ENCODE results near the gene ETNPPL. TPM values are rescaled to one million over a fixed set of nuclear protein-coding genes. Genes with fewer than 3 reads are reported as not detected.
"Not testable (repeated sequence)": the region's sequence is repeated elsewhere in the genome, so short reads cannot be mapped to it uniquely, and the experiment has no call there.

Gene ETNPPL
- total RNA-seq, 1 donor from 2014 or later, result not detected

DNA sequence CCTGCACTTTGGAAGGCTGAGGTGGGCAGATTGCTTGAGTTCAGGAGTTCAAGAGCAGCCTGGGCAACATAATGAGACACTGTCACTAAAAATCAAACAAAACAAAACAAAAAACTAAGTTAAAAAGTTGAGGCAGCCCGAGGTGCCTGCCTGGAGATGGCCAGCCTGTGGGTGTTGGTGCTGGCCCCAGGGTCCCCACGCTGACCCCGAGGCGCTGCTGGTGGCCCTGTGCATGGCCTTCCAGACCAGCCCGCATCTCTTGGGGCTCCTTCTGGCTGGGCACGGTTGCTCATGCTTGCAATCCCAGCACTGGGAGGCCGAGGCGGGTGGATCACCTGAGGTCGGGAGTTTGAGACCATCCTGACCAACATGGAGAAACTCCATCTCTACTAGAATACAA lies 4.4 kb downstream of the ETNPPL start:
- DNase-seq (ENCODE audit: low spot score), result no peak

DNA sequence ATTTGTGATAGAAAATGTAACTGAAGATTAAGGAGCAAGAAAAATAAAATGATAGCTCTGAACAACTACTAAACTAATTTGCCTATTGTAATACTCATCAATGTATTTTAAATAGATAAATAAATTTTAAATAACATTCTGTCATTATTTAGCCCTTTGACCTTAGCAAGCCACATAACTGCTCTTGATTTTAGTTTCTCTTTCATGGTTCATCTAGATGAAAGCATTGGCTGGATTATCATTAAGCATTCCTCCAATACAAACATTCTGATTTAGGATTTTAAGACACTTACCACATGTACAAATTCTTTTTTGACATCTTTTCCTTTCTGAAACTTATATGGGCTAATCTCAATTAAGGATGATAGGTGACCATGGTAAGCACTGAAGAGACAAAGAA lies 8.5 kb downstream of the ETNPPL start:
- DNase-seq (ENCODE audit: low spot score), result no peak

DNA sequence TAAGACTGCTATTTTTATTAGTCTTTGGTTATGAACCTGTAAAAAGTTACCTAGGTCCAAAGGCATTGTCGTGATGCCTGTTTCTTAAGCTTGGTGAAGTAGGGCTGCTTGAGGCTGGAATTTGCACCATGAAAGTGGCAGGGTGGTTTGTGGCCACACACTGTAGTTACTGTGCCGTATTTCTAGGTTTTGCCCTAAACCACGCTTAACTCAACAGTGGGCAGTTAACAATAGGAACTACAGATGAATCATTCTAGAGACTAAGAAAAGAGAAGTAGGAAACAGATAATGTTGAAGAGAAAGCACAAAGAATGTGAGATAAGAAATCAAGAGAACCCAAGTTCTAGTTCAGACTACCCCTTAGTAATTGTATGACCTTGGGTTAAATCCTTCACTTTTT lies 11.5 kb downstream of the ETNPPL start:
- DNase-seq (ENCODE audit: low spot score), result no peak

DNA sequence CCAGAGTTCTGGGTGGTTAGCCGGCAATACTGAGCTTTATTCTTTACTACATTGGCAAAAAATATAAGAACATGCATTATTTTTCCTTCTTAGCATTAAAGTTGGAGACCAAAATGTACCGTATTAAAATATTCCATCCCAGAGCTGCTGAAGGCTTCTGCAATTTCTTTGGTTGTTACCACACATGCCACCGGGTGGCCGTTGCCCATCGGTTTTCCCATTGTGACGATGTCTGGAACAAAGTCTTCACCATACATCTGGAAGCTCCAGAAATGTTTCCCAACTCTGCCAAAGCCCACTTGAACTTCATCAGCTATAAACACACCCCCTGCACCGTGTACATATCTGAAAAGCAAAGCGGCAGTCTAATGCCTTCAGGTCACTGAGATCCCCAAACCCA lies 13.7 kb downstream of the ETNPPL start:
- no peak for DNase-seq (ENCODE audit: low spot score)

DNA sequence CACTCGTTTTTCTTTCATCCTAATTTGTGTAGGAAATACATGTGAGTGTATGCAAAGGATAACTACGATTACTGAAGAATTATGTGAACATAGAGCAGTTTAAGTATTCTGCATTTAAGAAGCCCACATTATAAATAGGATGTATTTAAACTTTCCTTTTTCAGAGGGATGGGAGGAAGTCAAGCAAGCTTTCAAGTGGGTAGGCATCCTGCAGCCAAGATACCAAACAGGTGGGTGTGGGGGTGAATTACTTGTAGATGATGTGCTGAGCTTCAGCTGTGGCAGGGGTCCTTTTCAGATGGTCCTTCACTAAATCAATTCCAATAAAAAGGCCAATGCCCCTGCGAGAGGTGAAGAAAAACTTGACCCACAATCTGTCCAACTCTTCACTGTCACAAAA lies 16.3 kb downstream of the ETNPPL start:
- DNase-seq (ENCODE audit: low spot score), result no peak

DNA sequence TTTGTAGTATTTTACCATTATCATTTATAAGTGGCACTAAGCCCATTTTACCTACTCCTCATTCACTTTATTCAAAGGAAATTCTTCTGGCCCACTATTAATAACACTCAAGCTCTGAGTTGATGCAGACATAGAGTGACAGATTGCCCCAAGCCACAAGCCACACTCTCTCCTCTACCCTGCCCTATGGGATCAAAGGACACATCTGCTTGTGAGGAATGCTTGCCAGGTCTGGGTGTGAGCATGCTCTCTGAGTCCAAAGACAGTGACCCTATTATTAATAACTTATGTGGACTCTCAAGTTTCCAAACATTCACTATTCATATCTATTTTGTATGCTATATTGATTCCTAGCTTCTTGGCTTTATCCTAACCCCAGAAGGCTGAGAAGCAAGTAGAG lies 18.5 kb downstream of the ETNPPL start:
- DNase-seq (ENCODE audit: low spot score), result no peak

DNA sequence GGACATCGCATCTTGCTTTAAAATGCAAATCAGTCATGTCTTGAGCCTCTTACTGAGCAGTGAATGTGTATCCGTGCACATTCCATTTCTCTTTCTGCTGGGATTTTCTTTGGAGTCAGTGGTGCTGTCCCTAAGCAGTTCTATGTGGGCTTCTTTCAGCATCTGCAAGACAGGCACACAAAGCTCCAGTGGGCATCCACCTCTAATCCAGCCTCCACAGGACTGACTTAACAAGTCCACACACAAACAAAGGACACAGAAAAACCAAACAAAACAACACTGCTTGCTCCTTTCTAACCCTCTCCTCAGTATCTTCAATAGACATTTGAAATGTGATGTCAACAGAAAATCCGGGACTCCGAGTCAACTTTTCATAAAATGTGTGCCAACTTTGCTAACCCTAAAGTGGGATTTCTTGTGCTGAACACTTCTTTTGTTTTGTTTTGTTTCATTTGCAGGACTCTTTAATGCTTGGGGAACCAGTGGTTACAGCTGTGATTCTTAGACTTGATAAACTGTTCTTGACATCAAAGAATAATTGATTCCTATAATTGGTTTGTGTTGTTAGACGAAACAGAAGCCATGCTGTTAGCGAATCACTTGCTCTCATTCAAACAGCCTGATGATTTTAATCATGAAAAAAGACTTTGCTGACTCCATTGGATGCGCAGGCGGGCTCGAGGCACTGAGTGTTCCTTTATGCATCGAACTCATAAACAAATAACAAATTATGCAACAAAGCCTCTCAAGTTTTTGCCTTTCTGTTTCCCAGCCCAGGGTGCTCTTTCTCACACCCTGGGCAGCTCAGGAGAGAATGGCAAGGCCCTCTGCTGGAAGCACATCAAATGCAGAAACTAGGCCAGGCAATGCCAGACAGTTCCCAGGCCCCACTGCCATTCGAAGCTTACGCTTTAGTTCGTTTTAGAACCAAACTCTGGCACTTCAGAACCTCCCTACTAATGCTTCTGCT lies 20.1 kb downstream of the ETNPPL start:
- no peak for DNase-seq (ENCODE audit: low spot score)

DNA sequence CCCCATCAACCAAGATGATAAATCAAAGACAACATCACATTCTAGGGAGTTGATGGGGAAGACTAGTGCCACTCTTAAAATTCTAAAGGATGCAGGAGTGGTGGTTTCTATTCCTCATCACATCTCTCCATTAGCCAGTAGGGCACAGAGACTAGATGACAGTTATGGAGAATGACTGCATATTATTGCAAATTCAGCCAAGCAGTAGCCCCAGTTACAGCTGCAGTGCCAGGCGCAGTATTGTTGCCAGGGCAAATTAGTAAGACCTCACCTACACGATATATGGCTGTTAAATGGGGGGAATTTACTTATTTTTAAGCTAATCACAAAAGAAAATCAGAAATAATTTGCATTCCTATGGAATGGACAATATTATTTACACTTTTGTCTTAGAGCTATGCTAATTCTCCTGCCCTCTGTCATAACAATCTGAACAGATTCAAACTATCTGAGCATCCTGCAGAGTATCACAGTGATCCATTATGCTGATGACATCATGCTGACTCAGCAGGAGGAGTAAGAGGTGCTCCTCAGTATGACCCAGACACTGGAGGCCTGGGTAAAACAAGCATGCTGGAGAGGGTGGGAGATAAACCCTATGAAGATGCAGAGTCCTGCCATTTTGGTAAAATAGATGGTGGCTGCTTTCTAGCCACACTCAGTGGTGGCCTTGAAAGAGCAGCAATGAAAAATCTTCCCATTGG lies 24.7 kb downstream of the ETNPPL start:
- DNase-seq (ENCODE audit: low spot score), result no peak

DNA sequence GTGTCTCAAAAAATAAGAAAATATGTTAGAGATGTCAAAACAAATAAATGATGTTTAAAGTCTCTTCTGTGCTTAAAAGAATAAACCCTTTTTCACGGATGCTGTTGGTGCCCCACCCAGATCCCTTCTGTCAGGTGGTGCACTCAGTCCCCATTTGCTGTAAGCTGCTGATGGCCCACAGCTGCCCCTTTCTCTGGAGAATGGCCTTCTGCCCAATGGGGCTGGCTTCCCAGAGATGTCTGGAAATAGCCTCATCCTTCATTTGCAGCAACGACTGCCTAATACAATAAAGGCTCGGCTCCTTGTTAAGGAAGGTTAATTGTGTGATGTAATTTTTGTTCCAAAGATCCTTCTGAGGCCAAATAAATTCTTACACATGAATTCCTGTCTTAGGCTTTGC lies 31.8 kb downstream of the ETNPPL start:
- DNase-seq (ENCODE audit: low spot score), result no peak

DNA sequence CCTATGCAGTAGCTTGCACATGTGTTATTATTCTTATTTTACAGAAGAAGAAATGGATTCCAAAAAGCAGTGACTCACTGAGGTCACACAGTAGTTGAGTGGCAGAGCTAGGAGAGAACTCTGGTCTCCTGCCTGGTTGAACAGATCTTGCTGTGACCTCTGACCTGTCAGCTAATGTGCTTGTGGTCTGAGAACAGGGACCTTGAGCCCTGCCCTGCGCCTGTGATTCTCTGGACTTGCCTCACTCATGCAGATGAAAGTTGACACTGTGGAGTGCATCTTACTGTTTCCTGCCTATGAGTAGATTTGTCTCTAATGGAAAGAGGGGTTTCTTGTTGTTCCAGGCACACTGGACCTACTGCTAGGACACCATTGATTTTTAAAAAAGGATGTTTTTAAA lies 32.3 kb downstream of the ETNPPL start:
- no peak for DNase-seq (ENCODE audit: low spot score)

DNA sequence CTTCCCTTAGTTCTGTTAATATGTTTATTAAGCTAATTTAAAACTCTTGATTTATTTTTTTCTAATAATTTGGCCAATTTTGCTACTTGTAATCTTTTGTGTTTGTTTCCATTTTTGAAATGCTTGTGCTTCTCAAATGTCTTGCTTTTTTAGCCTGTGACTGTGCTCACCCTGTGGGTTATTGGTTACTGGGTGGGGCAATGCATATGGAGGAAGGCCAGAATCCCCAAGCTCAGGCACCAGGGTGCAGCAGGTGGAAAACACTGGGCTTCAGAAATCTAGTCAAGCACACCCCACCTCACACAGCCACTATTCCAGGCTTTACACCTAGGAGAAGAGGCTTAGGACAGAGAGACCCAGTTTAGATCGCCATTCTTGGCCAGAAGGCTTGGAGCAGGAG lies 33.1 kb downstream of the ETNPPL start:
- DNase-seq (ENCODE audit: low spot score), result no peak

DNA sequence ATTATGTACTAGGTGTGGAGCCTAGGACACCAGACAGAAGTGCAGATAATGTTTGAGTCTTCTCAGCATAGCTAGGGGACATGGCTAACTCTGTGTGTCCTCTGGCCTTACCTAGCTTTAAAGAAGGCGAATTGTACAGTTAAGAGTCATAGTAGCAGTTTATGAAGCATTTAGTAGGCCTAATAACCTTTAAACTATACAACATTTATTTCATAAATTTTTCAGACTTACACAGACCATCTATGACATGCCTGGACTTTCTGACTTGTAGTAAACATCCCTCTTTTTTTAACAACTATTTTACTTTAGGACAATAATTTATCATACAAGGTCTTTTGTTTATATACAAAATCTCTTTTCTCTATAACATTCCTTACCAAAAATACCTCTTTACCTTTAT lies 37.4 kb downstream of the ETNPPL start:
- no peak for DNase-seq (ENCODE audit: low spot score)

DNA sequence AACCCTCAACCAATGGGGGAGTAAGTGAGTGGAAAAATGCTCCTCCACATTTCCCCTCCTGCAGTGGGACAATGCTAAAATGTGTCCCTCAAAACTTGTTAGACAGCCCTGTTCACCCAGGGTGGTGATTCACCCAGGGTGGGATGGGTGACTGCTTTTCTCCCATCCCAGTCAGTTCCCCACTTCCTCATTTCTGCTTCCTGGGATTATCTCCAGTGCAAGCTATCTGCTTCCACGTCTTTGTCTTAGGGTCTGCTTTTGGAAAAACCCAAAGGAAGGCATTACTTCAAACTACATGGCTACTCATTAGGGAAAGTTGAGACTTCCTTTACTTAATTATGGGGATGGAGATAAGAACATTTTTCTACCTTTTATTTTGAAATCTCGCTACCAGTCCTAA lies 45.5 kb downstream of the ETNPPL start:
- no peak for DNase-seq (ENCODE audit: low spot score)

DNA sequence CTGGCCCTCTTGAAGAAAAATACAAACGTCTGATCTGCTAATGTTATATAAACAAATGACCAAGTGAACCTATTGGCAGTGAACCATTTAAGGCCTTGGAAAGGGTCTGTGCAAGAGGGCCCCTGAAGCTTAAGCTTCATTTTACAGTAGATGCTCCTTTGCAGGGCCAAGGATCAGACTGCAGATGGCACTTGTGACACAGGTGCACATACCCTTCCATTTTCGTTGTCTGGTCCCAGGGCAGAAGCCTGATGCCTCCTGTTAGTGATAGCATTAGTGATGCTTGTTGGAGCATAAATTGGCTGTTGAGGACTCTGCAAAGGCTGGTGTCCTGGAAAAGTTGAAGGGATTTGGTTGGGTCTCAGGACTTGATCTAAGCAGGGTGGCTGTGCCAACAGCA lies 46.5 kb downstream of the ETNPPL start:
- no peak for DNase-seq (ENCODE audit: low spot score)

DNA sequence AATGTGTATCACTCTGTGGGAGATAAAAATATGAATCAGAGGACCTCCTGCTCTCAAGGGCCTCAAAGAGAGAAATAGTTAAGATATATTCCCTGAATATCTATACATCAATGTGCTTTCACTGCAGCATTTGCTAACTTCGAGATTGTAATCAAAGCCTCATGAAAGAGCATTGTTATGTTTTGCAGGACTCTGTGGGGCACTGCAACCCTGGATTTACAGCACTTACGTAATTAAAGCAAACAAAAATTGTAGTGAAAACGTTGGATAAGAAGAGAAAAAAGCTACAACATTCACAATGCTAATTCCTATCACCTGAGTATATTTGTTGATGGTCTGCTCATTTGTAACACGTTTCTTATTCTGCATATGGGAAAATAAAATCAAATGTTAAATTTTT lies 48.0 kb downstream of the ETNPPL start:
- DNase-seq (ENCODE audit: low spot score), result no peak

DNA sequence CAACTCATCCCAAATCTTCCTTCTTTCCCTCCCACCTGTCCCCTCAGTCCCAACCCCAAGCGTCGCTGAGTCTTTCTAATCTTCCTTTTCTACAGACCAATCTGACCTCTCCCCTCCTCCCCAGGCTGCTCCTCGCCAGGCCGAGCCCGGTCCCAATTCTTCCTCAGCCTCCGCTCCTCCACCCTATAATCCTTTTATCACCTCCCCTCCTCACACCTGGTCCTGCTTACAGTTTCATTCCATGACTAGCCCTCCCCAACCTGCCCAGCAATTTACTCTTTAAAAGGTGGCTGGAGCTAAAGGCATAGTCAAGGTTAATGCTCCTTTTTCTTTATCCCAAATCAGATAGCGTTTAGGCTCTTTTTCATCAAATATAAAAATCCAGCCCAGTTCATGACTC lies 52.3 kb downstream of the ETNPPL start:
- DNase-seq (ENCODE audit: low spot score), result not testable (repeated sequence)

DNA sequence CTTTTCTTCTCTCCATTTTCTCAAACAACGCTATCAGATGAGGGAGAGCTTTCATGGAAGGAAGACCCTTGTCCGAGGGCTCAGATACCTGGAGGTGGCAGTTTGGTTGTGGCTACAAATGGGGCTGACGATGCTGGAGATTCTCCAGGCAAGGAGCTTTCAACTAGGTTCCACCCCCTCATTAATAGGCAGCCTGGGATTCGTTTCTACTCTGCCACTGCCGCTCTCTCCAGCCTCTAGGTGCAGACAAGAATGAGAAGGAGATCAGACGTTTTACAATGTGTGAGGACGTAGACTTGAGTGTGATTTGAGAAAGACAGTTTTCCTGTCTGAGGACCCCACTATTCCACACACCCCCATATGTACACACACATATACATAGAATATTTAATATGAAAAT lies 53.1 kb downstream of the ETNPPL start:
- no peak for DNase-seq (ENCODE audit: low spot score)

DNA sequence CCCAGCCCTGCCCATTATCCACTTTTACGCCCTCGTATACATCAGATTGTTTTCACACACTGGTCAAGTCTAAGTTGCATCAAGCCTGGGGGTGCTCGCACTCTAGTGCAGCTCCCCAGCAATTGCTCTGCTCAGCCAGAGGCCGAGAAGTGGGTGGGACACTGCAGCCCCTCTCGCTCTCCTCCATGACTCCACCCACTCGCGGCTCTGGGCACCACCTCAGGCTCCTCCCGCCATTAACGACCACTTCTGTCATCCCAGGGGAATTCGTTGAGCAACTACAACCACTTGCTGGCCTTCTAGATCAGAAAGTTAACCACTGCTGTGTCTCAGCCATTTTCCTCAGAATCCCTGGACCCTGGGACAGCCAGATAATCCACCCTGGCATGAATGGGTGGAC lies 53.6 kb downstream of the ETNPPL start:
- no peak for DNase-seq (ENCODE audit: low spot score)

DNA sequence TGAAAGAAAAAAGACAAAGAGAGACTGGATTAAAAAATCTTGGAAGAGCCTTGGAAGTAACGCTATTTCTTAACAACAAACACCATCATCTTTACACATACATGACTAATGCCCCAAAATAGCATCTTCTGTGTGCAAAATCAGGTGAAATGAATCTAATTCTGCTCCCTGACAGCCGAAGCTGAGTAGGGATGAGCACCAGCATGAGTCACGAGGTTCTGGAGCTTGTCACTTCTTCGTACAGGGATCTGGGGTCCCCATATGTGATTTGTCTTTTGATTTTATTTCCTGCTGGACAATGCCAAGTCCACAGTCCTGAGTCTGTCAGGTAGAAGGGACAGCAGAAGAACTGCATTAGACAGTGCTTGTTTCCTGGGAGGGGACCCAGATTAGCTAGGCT lies 56.6 kb downstream of the ETNPPL start:
- DNase-seq (ENCODE audit: low spot score), result no peak

DNA sequence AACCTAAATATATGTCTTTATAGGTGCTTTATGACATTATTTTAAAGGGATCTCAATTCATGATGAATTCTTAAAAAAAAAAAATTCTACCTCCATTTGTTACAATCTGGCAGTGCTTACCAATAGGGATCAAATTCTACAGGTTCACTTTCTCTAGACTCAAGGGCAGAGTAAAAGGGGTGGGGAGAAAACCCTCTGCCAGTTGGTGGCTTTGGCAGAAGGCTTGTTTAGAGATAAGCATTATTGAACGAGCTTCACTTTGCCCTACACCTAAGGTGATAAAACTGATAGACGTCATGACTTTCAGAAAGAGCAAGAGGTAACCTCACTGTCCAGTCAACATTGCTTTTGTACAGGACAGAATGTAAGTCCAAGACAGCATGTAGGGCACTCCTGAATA lies 58.9 kb downstream of the ETNPPL start:
- no peak for DNase-seq (ENCODE audit: low spot score)

DNA sequence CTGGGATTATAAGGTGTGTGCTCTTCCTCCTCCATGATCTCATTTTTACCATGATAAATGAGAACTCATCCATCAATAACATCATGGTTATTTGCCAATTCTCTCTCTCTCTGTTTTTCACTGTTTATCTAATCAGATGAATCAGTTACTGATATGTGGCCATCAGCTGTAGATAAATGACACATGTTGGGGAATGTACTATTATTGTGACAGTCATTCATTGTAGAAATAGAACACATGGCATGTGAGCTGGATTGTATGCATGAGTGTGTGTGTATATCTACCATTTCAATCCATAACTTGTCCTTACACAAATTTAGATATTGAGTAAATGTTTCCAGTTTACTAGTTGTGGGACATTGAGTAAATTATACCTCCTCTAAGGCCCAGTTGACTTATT lies 59.5 kb downstream of the ETNPPL start:
- no peak for DNase-seq (ENCODE audit: low spot score)

DNA sequence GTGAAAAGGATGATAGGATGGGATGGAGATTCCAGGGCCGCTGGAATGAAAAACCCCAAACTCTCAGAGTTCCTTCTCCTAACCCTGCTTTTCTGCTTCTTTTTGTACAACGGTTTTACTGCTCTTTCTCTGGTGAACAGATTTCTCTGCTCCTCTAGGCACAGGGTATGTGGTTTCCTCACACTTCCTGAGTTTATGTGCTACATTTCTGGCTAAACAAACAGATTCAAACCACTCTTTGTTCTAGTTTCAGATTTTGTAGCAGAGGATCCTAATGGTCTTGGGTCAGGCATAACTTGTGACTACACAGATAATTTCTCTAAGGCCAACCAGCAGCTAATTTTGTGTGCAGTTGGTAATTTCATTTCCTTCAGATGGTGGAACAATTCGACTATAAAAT lies 59.9 kb downstream of the ETNPPL start:
- no peak for DNase-seq (ENCODE audit: low spot score)

DNA sequence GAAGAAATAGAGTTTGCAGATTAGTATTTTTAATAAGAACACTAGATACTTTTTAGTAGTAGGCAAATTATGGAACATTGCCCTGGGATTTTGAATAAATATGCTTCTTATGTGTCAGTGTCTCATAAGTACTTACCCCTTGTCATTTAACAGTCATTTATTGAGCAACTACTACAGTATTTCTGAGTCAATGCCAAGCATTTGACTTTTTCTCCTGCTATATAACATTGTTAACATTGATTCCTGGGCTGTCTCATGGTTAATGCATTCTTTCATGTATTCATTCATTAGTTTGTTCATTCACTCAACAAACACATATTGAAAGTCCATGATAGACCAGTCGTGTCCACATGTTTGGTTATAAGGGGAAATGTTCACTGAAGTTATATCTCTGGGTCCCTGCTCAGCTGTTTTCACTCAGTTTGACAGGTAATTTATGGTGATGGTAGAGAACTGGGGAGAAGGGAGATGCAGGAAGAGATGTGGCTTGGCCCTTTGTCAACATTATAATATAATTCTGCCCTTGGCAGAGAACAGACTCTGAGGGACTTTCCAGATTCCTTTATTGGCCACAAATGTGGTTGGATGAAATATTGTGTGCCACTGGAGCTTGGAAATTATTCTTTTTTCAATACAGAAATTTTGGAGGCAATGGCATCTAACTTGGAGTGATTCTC lies 62.6 kb downstream of the ETNPPL start:
- no peak for DNase-seq (ENCODE audit: low spot score)

Measured in umbilical cord (tissue), 2 donors.